Lower leg skin (tissue), 3 donors: ENCODE measurements around the gene FBXO11.

Source experiments
- POLR2A ChIP-seq, 2 donors: fragments of 450-650 bp; IDR thresholded peaks; one replicate each; pipeline ENCODE4 v1.6.1; 2016 to 2017; ENCODE audit warnings: antibody characterized with exemption in 2 of 2, mild to moderate bottlenecking in 1 of 2, moderate library complexity in 1 of 2
- TF ChIP-seq, protein P1 (sequence below), 3 donors: fragments of 450-650 bp; IDR thresholded peaks; one replicate each; pipeline ENCODE4 v1.5.1; 2016; ENCODE audit warnings: antibody characterized with exemption in 3 of 3, mild to moderate bottlenecking in 3 of 3, moderate library complexity in 2 of 3

DNA sequence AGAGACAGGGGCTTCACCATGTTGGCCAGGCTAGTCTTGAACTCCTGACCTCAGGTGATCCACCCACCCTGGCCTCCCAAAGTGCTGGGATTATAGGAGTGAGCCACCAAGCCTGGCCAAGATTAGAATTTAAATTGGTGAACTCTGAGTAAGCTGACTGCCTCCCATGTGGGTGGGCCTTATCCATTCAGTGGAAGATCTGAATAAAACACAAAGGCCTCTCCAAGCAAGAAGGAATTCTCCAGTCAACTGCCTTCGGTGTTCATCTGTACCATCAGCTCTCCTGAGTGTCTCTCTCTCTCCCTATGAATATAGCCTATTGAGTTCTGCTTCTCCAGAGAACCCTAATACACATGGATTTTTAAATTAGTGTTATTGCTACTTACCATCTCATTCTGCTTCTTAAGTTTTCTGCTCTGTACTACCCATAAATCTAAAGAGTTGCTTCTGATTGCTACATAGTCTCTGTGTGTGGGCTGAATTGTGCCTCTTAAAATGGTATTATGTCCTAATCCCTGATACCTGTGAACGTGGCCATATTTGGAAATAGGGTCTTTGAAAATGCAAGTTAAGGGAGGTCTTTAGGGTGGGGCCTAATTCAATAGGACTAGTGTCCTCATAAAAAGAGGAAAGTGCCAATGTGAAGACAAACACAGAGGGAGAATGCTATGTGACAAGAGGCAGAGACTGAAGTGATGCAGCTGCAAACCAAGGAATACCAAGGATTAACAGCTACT, 36.3 kb downstream of the FBXO11 start:
- TF ChIP-seq, protein P1, sequence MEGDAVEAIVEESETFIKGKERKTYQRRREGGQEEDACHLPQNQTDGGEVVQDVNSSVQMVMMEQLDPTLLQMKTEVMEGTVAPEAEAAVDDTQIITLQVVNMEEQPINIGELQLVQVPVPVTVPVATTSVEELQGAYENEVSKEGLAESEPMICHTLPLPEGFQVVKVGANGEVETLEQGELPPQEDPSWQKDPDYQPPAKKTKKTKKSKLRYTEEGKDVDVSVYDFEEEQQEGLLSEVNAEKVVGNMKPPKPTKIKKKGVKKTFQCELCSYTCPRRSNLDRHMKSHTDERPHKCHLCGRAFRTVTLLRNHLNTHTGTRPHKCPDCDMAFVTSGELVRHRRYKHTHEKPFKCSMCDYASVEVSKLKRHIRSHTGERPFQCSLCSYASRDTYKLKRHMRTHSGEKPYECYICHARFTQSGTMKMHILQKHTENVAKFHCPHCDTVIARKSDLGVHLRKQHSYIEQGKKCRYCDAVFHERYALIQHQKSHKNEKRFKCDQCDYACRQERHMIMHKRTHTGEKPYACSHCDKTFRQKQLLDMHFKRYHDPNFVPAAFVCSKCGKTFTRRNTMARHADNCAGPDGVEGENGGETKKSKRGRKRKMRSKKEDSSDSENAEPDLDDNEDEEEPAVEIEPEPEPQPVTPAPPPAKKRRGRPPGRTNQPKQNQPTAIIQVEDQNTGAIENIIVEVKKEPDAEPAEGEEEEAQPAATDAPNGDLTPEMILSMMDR (IDR thresholded peaks at IDR 0.05) = no peak
- no peak for TF ChIP-seq POLR2A (IDR thresholded peaks at IDR 0.05)
